ENCODE data around the gene TSC2. TPM values are rescaled to one million over a fixed set of nuclear protein-coding genes. Genes with fewer than 3 reads are reported as not detected.
"Not testable (repeated sequence)": the region's sequence is repeated elsewhere in the genome, so short reads cannot be mapped to it uniquely, and the experiment has no call there.

Gene TSC2
- total RNA-seq, 3 donors from 2014 or later (not counting 1 experiment from before 2014, with no cell fraction given) = 135 to 197 (median 161) TPM

- no peaks in the 10 kb centered on the region for H3K36me3 Mint-ChIP-seq
- TF ChIP-seq, protein P1, sequence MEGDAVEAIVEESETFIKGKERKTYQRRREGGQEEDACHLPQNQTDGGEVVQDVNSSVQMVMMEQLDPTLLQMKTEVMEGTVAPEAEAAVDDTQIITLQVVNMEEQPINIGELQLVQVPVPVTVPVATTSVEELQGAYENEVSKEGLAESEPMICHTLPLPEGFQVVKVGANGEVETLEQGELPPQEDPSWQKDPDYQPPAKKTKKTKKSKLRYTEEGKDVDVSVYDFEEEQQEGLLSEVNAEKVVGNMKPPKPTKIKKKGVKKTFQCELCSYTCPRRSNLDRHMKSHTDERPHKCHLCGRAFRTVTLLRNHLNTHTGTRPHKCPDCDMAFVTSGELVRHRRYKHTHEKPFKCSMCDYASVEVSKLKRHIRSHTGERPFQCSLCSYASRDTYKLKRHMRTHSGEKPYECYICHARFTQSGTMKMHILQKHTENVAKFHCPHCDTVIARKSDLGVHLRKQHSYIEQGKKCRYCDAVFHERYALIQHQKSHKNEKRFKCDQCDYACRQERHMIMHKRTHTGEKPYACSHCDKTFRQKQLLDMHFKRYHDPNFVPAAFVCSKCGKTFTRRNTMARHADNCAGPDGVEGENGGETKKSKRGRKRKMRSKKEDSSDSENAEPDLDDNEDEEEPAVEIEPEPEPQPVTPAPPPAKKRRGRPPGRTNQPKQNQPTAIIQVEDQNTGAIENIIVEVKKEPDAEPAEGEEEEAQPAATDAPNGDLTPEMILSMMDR (IDR thresholded peaks at IDR 0.05) = no peak
- H3K4me3 Mint-ChIP-seq = no peak overlapping the region
- Histone ChIP-seq H3K27ac (ENCODE audit: low read length) (no peak overlapping the region), H3K9me3 (ENCODE audit: control insufficient read depth, insufficient read depth, low read length) (no peaks in the 10 kb centered on the region), H3K4me3 (ENCODE audit: low read length) (no peak overlapping the region), H3K27me3 (ENCODE audit: control insufficient read depth, insufficient read depth, low read length) (peaks cover 2% of the 10 kb centered on the region), H3K4me1 (ENCODE audit: control insufficient read depth, insufficient read depth, low read length) (peaks cover 11% of the 10 kb centered on the region), H3K36me3 (ENCODE audit: control insufficient read depth, insufficient read depth, low read length) (no peaks in the 10 kb centered on the region)
- no peaks in the 10 kb centered on the region for H3K4me1 Mint-ChIP-seq
- intact Hi-C loops (cut with micrococcal nuclease) = no loop called here
- WGBS (ENCODE audit: insufficient coverage) = 84% methylated on average over 11 of the region's 11 CpGs
- H3K27me3 Mint-ChIP-seq (ENCODE audit: low read depth in 2 of 2) = no peaks in the 10 kb centered on the region
- ATAC-seq = no peak
- H3K9me3 Mint-ChIP-seq = no peaks in the 10 kb centered on the region
- DNase-seq = no peak
- no peak overlapping the region for H3K27ac Mint-ChIP-seq
Measured at GRCh38 chr16:2031081-2031577, 16.7 kb upstream of the TSC2 start.

- Mint-ChIP-seq H3K9me3 (no peaks in the 10 kb centered on the region), H3K27me3 (ENCODE audit: low read depth in 2 of 2) (no peaks in the 10 kb centered on the region), H3K36me3 (no peaks in the 10 kb centered on the region), H3K27ac (peak overlapping the region; percentile 48 to 69), H3K4me3 (peak overlapping the region; percentile 25), H3K4me1 (no peaks in the 10 kb centered on the region)
- Histone ChIP-seq H3K9me3 (ENCODE audit: control insufficient read depth, insufficient read depth, low read length) (no peaks in the 10 kb centered on the region), H3K4me3 (ENCODE audit: low read length) (no peak overlapping the region), H3K4me1 (ENCODE audit: control insufficient read depth, insufficient read depth, low read length) (peaks cover 3% of the 10 kb centered on the region), H3K27me3 (ENCODE audit: control insufficient read depth, insufficient read depth, low read length) (peaks cover 2% of the 10 kb centered on the region), H3K36me3 (ENCODE audit: control insufficient read depth, insufficient read depth, low read length) (no peaks in the 10 kb centered on the region), H3K27ac (ENCODE audit: low read length) (no peak overlapping the region)
- ATAC-seq (peak in 2 of 3 donors; percentile 64 to 76), DNase-seq (no peak)
- intact Hi-C loops (cut with micrococcal nuclease) = no loop called here
- WGBS (ENCODE audit: insufficient coverage) = 60% methylated on average over 14 of the region's 15 CpGs
- TF ChIP-seq, protein P1 (IDR thresholded peaks at IDR 0.05) = no peak
Measured at GRCh38 chr16:2032285-2033056, 15.3 kb upstream of the TSC2 start.

- Mint-ChIP-seq H3K4me1 (no peaks in the 10 kb centered on the region), H3K36me3 (no peaks in the 10 kb centered on the region), H3K27ac (peak overlapping the region; percentile 48 to 69), H3K4me3 (no peak overlapping the region), H3K9me3 (no peaks in the 10 kb centered on the region), H3K27me3 (ENCODE audit: low read depth in 2 of 2) (no peaks in the 10 kb centered on the region)
- Histone ChIP-seq H3K36me3 (ENCODE audit: control insufficient read depth, insufficient read depth, low read length) (no peaks in the 10 kb centered on the region), H3K27ac (ENCODE audit: low read length) (no peak overlapping the region), H3K27me3 (ENCODE audit: control insufficient read depth, insufficient read depth, low read length) (no peaks in the 10 kb centered on the region), H3K4me1 (ENCODE audit: control insufficient read depth, insufficient read depth, low read length) (no peaks in the 10 kb centered on the region), H3K4me3 (ENCODE audit: low read length) (no peak overlapping the region), H3K9me3 (ENCODE audit: control insufficient read depth, insufficient read depth, low read length) (no peaks in the 10 kb centered on the region)
- WGBS (ENCODE audit: insufficient coverage) = 26% methylated on average over 32 of the region's 37 CpGs
- DNase-seq (peak in 1 of 2 donors; percentile 25), ATAC-seq (peak in 2 of 3 donors; percentile 49 to 52)
- intact Hi-C loops (cut with micrococcal nuclease) = no loop called here
- TF ChIP-seq, protein P1 (IDR thresholded peaks at IDR 0.05) = no peak
Measured at GRCh38 chr16:2033057-2033908, 14.5 kb upstream of the TSC2 start.

DNA sequence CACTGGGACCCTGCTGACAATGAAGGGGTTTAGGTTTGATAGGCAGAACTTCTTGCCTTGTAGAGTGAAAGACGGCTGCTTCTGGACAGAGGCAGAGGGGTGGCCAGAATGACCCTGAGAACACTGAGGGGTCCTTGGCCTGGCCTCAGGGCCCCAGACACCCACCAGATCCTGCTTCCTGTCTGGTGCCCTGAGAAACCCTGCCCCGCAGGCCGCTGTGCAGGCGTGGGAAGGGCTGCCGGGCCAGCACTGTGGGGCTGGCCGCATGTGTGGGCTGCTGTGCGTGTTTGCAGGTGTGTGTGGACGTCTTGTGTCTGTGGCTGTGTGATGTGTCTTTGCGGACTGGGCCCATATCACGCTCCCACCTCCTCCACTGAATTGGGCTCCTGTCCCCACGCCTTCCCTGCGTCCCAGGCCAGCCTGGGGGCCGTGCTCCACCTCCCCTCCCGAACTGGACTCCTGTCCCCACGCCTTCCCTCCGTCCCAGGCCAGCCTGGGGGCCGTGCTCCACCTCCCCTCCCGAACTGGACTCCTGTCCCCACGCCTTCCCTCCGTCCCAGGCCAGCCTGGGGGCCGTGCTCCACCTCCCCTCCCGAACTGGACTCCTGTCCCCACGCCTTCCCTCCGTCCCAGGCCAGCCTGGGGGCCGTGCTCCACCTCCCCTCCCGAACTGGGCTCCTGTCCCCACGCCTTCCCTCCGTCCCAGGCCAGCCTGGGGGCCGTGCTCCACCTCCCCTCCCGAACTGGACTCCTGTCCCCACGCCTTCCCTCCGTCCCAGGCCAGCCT lies 13.7 kb upstream of the TSC2 start:
- H3K9me3 ChIP-seq (ENCODE audit: control insufficient read depth, insufficient read depth, low read length); intact Hi-C loops (cut with micrococcal nuclease); H3K36me3 Mint-ChIP-seq; H3K4me3 ChIP-seq (ENCODE audit: low read length); H3K27me3 ChIP-seq (ENCODE audit: control insufficient read depth, insufficient read depth, low read length); H3K4me1 Mint-ChIP-seq; ATAC-seq; H3K36me3 ChIP-seq (ENCODE audit: control insufficient read depth, insufficient read depth, low read length); DNase-seq; H3K27ac ChIP-seq (ENCODE audit: low read length); H3K4me3 Mint-ChIP-seq; H3K9me3 Mint-ChIP-seq; H3K27me3 Mint-ChIP-seq (ENCODE audit: low read depth in 2 of 2); H3K4me1 ChIP-seq (ENCODE audit: control insufficient read depth, insufficient read depth, low read length): not testable (repeated sequence)
- WGBS (ENCODE audit: insufficient coverage) = 81% methylated on average over 11 of the region's 32 CpGs
- peak overlapping the region in 1 of 2 donors; percentile 42 for H3K27ac Mint-ChIP-seq
